ENCODE data around the gene SLC1A2. TPM values are rescaled to one million over a fixed set of nuclear protein-coding genes. Genes with fewer than 3 reads are reported as not detected.

The SLC1A2 gene
- total RNA-seq, 2 experiments from 2014 or later = not detected

DNA sequence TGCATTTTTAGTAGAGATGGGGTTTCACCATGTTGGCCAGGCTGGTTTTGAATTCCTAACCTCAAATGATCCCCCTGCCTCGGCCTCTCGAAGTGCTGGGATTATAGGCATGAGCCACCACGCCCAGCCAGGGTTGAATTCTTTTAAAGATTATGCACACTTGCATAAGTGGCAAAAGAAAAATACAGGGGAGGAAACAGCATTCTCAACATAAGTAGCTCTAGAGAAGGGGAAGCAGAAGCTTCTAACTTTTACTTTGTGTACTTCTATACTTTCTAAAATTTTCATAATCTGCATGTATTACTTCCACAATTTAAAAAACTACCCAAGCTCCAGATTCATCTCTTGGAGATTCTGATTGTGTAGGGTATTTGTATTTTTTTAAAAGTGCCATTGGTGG is 108.0 kb downstream of the SLC1A2 start:
- Mint-ChIP-seq H3K4me1 (no peaks in the 10 kb centered on the region), H3K27me3 (no peaks in the 10 kb centered on the region), H3K9me3 (ENCODE audit: low read depth) (no peaks in the 10 kb centered on the region), H3K4me3 (no peak overlapping the region), H3K27ac (no peak overlapping the region), H3K36me3 (ENCODE audit: low read depth) (no peaks in the 10 kb centered on the region)
- intact Hi-C loops (cut with DNase I, micrococcal nuclease) = no loop called here
- ChIA-PET POLR2A (no interaction called here), CTCF (interaction anchor here (1.1 to 1.3 kb wide), 2 partner anchors 12 to 143 kb away, joined by 3 read pairs; no protein-coding TSS in a partner anchor)
- no peak for ATAC-seq
- DNase-seq = no peak

DNA sequence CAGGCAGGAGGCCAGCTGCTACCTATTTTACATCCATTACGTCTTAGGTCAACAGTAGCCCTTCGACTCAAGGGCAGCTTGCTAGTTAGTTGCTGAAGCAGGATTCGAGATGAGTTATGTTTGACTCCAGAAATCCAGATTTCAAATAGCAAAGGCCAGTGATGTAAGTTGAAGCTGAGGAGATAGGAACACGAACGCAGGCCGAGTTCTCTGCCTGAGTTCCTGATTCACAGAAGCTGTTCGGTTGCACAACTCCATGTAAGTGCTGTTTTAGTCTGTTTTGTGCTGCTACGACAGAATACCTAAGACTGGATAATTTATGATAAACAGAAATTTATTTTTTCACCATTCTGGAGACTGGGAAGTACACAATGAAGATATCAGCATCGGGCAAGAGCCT is 111.2 kb downstream of the SLC1A2 start:
- intact Hi-C loops (cut with DNase I, micrococcal nuclease) = no loop called here
- no peak for DNase-seq
- Mint-ChIP-seq H3K4me3 (no peak overlapping the region), H3K27me3 (no peaks in the 10 kb centered on the region), H3K27ac (no peak overlapping the region), H3K4me1 (peaks cover 20% of the 10 kb centered on the region), H3K36me3 (ENCODE audit: low read depth) (no peaks in the 10 kb centered on the region), H3K9me3 (ENCODE audit: low read depth) (no peaks in the 10 kb centered on the region)
- ATAC-seq = no peak
- POLR2A ChIA-PET = no interaction called here
- CTCF ChIA-PET = interaction anchor here (1.1 to 1.4 kb wide), 2 partner anchors 338 to 382 kb away, joined by 3 to 4 read pairs; no protein-coding TSS in a partner anchor

- DNase-seq (no peak), ATAC-seq (no peak)
- Mint-ChIP-seq H3K4me3 (no peak overlapping the region), H3K27ac (no peak overlapping the region), H3K9me3 (ENCODE audit: low read depth) (no peaks in the 10 kb centered on the region), H3K27me3 (no peaks in the 10 kb centered on the region), H3K36me3 (ENCODE audit: low read depth) (no peaks in the 10 kb centered on the region), H3K4me1 (peaks cover 20% of the 10 kb centered on the region)
- POLR2A ChIA-PET = no interaction called here
- intact Hi-C loops (cut with DNase I, micrococcal nuclease) = no loop called here
- CTCF ChIA-PET = interaction anchor here (0.9 to 1.1 kb wide), 3 partner anchors 16 to 337 kb away, joined by 3 to 4 read pairs (median 4); no protein-coding TSS in a partner anchor
Observed at GRCh38 chr11:35307221-35307621, 112.1 kb downstream of the SLC1A2 start.

GRCh38 chr11:35305670-35306382 is 113.5 kb downstream of the SLC1A2 start:
- peak; percentile 70 for ATAC-seq
- ChIA-PET CTCF (interaction anchor here (0.7 to 1.9 kb wide), 12 partner anchors 11 to 382 kb away, joined by 3 to 9 read pairs (median 3); no protein-coding TSS in a partner anchor), POLR2A (no interaction called here)
- Mint-ChIP-seq H3K4me1 (peaks cover 20% of the 10 kb centered on the region), H3K4me3 (no peak overlapping the region), H3K9me3 (ENCODE audit: low read depth) (no peaks in the 10 kb centered on the region), H3K27ac (peak overlapping the region; percentile 69), H3K36me3 (ENCODE audit: low read depth) (no peaks in the 10 kb centered on the region), H3K27me3 (no peaks in the 10 kb centered on the region)
- DNase-seq = peak; percentile 39
- intact Hi-C loops (cut with DNase I, micrococcal nuclease) = loop anchor here in 1 of 2 experiments (2.0 kb wide), 1 partner anchor 379 kb away; no protein-coding TSS in a partner anchor

DNA sequence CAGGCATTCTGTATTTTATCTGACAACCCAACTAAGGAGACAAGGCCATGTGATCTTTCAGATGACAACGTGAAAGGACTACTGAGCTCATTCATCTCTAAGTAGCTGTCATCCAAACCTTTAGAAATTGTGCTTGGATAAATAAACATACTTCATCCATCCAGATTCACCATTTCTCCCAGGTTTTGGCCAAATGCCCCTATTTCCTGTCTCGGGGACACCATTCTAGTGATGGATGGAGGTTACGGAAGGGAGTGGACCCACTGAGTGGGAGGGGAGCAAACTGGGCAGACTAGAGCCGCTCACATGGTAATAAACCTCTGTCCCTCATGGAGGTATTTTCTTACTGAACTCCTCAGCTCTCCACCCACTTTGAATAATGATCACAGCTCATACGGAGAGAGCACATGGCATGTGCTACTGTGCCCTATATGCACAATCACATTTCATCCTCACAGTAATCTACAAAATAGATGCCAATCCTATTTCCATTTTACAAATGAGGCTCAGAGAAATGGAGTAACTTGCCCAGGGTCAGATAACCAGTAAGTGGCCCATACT is 114.4 kb downstream of the SLC1A2 start:
- Mint-ChIP-seq H3K9me3 (ENCODE audit: low read depth) (no peaks in the 10 kb centered on the region), H3K4me3 (no peak overlapping the region), H3K27ac (no peak overlapping the region), H3K36me3 (ENCODE audit: low read depth) (no peaks in the 10 kb centered on the region), H3K4me1 (peaks cover 20% of the 10 kb centered on the region), H3K27me3 (no peaks in the 10 kb centered on the region)
- ATAC-seq = no peak
- intact Hi-C loops (cut with DNase I, micrococcal nuclease) = loop anchor here in 1 of 2 experiments (2.0 kb wide), 1 partner anchor 378 kb away; no protein-coding TSS in a partner anchor
- POLR2A ChIA-PET = no interaction called here
- DNase-seq = no peak
- CTCF ChIA-PET = interaction anchor here (0.8 to 1.9 kb wide), 10 partner anchors 10 to 147 kb away, joined by 3 to 9 read pairs (median 4); no protein-coding TSS in a partner anchor

GRCh38 chr11:35304386-35304775 is 115.0 kb downstream of the SLC1A2 start:
- Mint-ChIP-seq H3K27ac (no peak overlapping the region), H3K9me3 (ENCODE audit: low read depth) (no peaks in the 10 kb centered on the region), H3K4me1 (peaks cover 20% of the 10 kb centered on the region), H3K36me3 (ENCODE audit: low read depth) (no peaks in the 10 kb centered on the region), H3K4me3 (no peak overlapping the region), H3K27me3 (no peaks in the 10 kb centered on the region)
- ChIA-PET CTCF (interaction anchor here (0.9 to 1.6 kb wide), 3 partner anchors 12 to 461 kb away, joined by 3 to 4 read pairs (median 3); no protein-coding TSS in a partner anchor), POLR2A (interaction anchor here (0.6 kb wide), 1 partner anchor 85 kb away, joined by 3 read pairs; no protein-coding TSS in a partner anchor)
- DNase-seq (peak; percentile 14), ATAC-seq (peak; percentile 53)
- intact Hi-C loops (cut with DNase I, micrococcal nuclease) = loop anchor here in 1 of 2 experiments (2.0 kb wide), 1 partner anchor 378 kb away; no protein-coding TSS in a partner anchor

- Mint-ChIP-seq H3K36me3 (ENCODE audit: low read depth) (no peaks in the 10 kb centered on the region), H3K9me3 (ENCODE audit: low read depth) (no peaks in the 10 kb centered on the region), H3K4me1 (peaks cover 20% of the 10 kb centered on the region), H3K4me3 (no peak overlapping the region), H3K27ac (no peak overlapping the region), H3K27me3 (no peaks in the 10 kb centered on the region)
- intact Hi-C loops (cut with DNase I, micrococcal nuclease) = loop anchor here in 1 of 2 experiments (2.0 kb wide), 1 partner anchor 377 kb away; no protein-coding TSS in a partner anchor
- CTCF ChIA-PET = interaction anchor here (0.8 to 0.9 kb wide), 4 partner anchors 57 to 460 kb away, joined by 3 read pairs; no protein-coding TSS in a partner anchor
- DNase-seq (no peak), ATAC-seq (no peak)
- POLR2A ChIA-PET = interaction anchor here (0.6 kb wide), 1 partner anchor 85 kb away, joined by 3 read pairs; no protein-coding TSS in a partner anchor
Observed at GRCh38 chr11:35303596-35304385, 115.6 kb downstream of the SLC1A2 start.

DNA sequence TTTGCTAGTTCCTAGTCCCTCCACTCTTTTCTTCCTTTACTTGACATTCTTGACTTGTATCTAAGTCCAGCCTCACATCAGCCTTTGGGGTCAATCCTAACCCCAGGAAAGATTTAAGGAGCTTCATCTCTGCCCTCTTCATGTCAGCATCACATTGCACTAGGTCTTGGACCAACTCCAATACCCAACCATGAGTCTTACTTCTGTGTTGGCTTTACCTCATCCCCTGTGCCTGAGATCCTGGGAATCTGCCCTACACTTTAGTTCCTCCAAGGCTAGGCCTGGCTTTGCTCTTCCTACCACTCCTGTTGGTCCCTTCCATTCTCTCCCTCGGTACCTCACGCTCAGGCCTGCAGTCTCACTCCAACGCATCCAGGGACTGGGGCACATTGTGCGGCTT is 117.0 kb downstream of the SLC1A2 start:
- intact Hi-C loops (cut with DNase I, micrococcal nuclease) = no loop called here
- DNase-seq (no peak), ATAC-seq (no peak)
- no peak overlapping the region for H3K4me3 Mint-ChIP-seq
- peaks cover 20% of the 10 kb centered on the region for H3K4me1 Mint-ChIP-seq
- H3K36me3 Mint-ChIP-seq (ENCODE audit: low read depth) = no peaks in the 10 kb centered on the region
- ChIA-PET CTCF (interaction anchor here (0.6 kb wide), 1 partner anchor 136 kb away, joined by 3 read pairs; no protein-coding TSS in a partner anchor), POLR2A (interaction anchor here (0.7 kb wide), 1 partner anchor 114 kb away, joined by 8 read pairs; no protein-coding TSS in a partner anchor)
- no peak overlapping the region for H3K27ac Mint-ChIP-seq
- H3K27me3 Mint-ChIP-seq = no peaks in the 10 kb centered on the region
- H3K9me3 Mint-ChIP-seq (ENCODE audit: low read depth) = no peaks in the 10 kb centered on the region

GRCh38 chr11:35298369-35298768 is 121.0 kb downstream of the SLC1A2 start:
- DNase-seq (no peak), ATAC-seq (no peak)
- Mint-ChIP-seq H3K4me1 (peaks cover 3% of the 10 kb centered on the region), H3K4me3 (no peak overlapping the region), H3K9me3 (ENCODE audit: low read depth) (no peaks in the 10 kb centered on the region), H3K36me3 (ENCODE audit: low read depth) (no peaks in the 10 kb centered on the region), H3K27ac (no peak overlapping the region), H3K27me3 (peaks cover 3% of the 10 kb centered on the region)
- POLR2A ChIA-PET = no interaction called here
- intact Hi-C loops (cut with DNase I, micrococcal nuclease) = no loop called here
- CTCF ChIA-PET = interaction anchor here (0.9 kb wide), 1 partner anchor 17 kb away, joined by 3 read pairs; no protein-coding TSS in a partner anchor

DNA sequence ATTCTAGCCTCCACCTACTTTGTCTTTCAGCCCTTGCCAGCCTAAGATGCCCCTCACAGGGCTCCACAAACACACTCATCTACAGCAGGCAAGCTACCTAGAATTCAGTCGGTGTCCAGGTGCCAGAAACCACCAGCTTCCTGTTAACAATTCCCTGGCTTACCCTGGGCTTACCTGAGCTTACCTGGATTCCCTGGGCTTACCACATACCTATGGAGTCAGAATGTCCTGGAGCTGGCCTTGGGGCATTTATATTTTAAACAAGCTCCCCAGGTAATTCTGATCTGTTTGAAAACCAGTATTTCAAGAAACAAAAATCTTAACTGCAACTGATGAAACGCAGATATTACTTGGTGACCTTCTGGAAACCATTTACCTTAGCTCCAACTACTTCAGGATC is 123.6 kb downstream of the SLC1A2 start:
- no peaks in the 10 kb centered on the region for H3K9me3 Mint-ChIP-seq (ENCODE audit: low read depth)
- H3K27ac Mint-ChIP-seq = no peak overlapping the region
- ChIA-PET CTCF (interaction anchor here (1.2 to 1.8 kb wide), 3 partner anchors 15 to 369 kb away, joined by 3 read pairs; no protein-coding TSS in a partner anchor), POLR2A (no interaction called here)
- peaks cover 16% of the 10 kb centered on the region for H3K4me1 Mint-ChIP-seq
- intact Hi-C loops (cut with DNase I, micrococcal nuclease) = no loop called here
- ATAC-seq (no peak), DNase-seq (no peak)
- H3K27me3 Mint-ChIP-seq = peaks cover 3% of the 10 kb centered on the region
- no peaks in the 10 kb centered on the region for H3K36me3 Mint-ChIP-seq (ENCODE audit: low read depth)
- no peak overlapping the region for H3K4me3 Mint-ChIP-seq

GRCh38 chr11:35293699-35294098 is 125.7 kb downstream of the SLC1A2 start:
- Mint-ChIP-seq H3K27me3 (peaks cover 3% of the 10 kb centered on the region), H3K36me3 (ENCODE audit: low read depth) (no peaks in the 10 kb centered on the region), H3K27ac (no peak overlapping the region), H3K4me3 (no peak overlapping the region), H3K4me1 (peaks cover 25% of the 10 kb centered on the region), H3K9me3 (ENCODE audit: low read depth) (no peaks in the 10 kb centered on the region)
- ATAC-seq = no peak
- DNase-seq = no peak
- CTCF ChIA-PET = no interaction called here
- intact Hi-C loops (cut with DNase I, micrococcal nuclease) = no loop called here
- POLR2A ChIA-PET = no interaction called here

Measured in activated CD4-positive, alpha-beta T cell treated with anti-CD3 and anti-CD28 coated beads for 36 hours (primary cell).